ENCODE data around the gene RNF157.
"Not testable (repeated sequence)": the region's sequence is repeated elsewhere in the genome, so short reads cannot be mapped to it uniquely, and the experiment has no call there.

RNF157 gene

GRCh38 chr17:76270127-76270592 is 29.9 kb upstream of the RNF157 start:
- no peak for DNase-seq

- DNase-seq, result no peak
Measured at GRCh38 chr17:76268991-76269981, 29.0 kb upstream of the RNF157 start.

GRCh38 chr17:76268015-76268749 is 27.9 kb upstream of the RNF157 start:
- peak; percentile 53 for DNase-seq

GRCh38 chr17:76267581-76268001 is 27.3 kb upstream of the RNF157 start:
- DNase-seq, result not testable (repeated sequence)

- DNase-seq, result no peak
Measured at GRCh38 chr17:76267051-76267576, 26.8 kb upstream of the RNF157 start.

GRCh38 chr17:76266244-76266938 is 26.1 kb upstream of the RNF157 start:
- DNase-seq, result peak; percentile 64

GRCh38 chr17:76265624-76266243 is 25.4 kb upstream of the RNF157 start:
- peak; percentile 76 for DNase-seq

- peak; percentile 99 for DNase-seq
Measured at GRCh38 chr17:76264755-76265623, 24.7 kb upstream of the RNF157 start, which contains the start of gene UBALD2. TSS of gene UBALD2 (plus strand) at chr17:76265348. CDS start at chr17:76265506, 158 bp downstream.

GRCh38 chr17:76264425-76264754 is 24.1 kb upstream of the RNF157 start:
- DNase-seq, result no peak

GRCh38 chr17:76263896-76264295 is 23.6 kb upstream of the RNF157 start:
- no peak for DNase-seq

GRCh38 chr17:76262732-76263344 is 22.5 kb upstream of the RNF157 start:
- peak; percentile 92 for DNase-seq

GRCh38 chr17:76261421-76262215 is 21.3 kb upstream of the RNF157 start:
- no peak for DNase-seq

GRCh38 chr17:76260669-76261068 is 20.4 kb upstream of the RNF157 start:
- no peak for DNase-seq

- DNase-seq, result no peak
Measured at GRCh38 chr17:76260220-76260619, 19.9 kb upstream of the RNF157 start.

- not testable (repeated sequence) for DNase-seq
Measured at GRCh38 chr17:76256430-76257050, 16.2 kb upstream of the RNF157 start.

- no peak for DNase-seq
Measured at GRCh38 chr17:76255801-76256429, 15.6 kb upstream of the RNF157 start.

- no peak for DNase-seq
Measured at GRCh38 chr17:76254275-76254674, 14.0 kb upstream of the RNF157 start.

GRCh38 chr17:76253841-76254240 is 13.5 kb upstream of the RNF157 start:
- no peak for DNase-seq
